ENCODE data around the gene AGPAT2.
A peak's percentile ranks its signal among the peaks of the same experiment; 100 is the strongest.

DNA sequence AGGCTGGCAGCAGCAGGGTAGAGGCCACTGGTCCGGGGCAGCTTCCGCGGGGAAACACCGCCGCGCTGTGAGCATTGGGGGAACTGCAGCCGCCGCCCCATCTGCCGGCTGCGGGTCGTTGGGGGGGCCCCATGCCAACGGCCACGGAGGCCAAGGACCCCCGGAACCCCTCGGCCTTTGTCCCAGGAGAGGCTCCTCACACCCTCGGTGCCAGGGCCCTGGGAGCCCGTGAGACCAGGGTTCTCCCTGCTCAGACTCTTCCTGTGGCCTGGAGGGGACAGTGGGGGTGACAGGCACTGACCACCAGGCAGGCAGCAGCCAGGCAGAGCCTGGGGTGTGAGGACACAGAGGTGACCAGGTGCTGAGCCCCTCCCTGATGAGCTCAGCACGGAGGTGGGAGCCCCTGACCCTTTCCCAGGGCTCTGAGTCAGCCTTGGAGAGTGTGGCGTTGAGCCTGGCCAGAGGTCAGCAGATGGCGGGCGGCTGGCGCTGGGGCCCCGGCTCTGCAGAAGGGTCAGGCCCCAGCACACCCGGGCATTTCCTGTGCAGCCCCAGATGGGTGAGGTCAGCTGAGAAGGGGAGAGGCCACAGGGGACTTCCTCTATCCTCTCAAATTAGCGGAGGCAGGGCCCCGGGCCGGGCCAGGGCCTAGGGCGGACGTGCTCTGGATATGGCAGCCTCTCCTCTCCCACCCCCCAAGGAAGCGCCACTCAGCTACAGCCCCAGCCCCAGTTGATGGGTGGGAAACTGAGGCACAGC lies 42.5 kb downstream of the AGPAT2 start:
- no peak for TF ChIP-seq POLR2AphosphoS5 (IDR thresholded peaks at IDR 0.05; ENCODE audit: low read depth, low read length)
- no peak for TF ChIP-seq POLR2A (IDR thresholded peaks at IDR 0.05; ENCODE audit: low read depth, low read length)
- no peak for TF ChIP-seq TAF1 (IDR thresholded peaks at IDR 0.05; ENCODE audit: low read depth, low read length)
- TF ChIP-seq POU2F2 (IDR thresholded peaks at IDR 0.05; ENCODE audit: low read depth, low read length) = no peak
- TF ChIP-seq SPI1 (IDR thresholded peaks at IDR 0.05; ENCODE audit: low read depth, low read length) = peak; percentile 42
- TF ChIP-seq PAX5 (IDR thresholded peaks at IDR 0.05; ENCODE audit: insufficient read depth, low read length, severe bottlenecking) = no peak
